ENCODE measurements around the gene CHPF2.

Gene CHPF2

DNA sequence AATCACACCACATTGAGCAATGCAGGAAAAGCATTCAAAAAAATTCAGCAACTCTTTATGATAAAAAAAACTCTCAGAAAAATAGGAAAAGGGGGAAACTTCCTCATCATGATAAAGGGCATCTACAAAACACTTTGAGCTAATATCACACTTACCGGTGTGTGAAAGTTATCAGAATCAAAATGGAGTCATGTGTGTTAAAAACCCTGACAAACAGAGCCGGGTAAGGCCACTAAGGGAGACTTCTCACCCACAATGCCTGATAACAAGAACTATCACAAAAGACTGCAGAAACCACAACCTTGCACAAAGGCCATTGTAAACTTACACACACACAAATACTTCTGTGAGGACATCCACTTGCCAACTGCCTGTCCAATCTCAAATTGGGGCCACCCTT is 51.0 kb downstream of the CHPF2 start:
- H3K27ac ChIP-seq: no peak overlapping the region
- TF ChIP-seq, protein P1, sequence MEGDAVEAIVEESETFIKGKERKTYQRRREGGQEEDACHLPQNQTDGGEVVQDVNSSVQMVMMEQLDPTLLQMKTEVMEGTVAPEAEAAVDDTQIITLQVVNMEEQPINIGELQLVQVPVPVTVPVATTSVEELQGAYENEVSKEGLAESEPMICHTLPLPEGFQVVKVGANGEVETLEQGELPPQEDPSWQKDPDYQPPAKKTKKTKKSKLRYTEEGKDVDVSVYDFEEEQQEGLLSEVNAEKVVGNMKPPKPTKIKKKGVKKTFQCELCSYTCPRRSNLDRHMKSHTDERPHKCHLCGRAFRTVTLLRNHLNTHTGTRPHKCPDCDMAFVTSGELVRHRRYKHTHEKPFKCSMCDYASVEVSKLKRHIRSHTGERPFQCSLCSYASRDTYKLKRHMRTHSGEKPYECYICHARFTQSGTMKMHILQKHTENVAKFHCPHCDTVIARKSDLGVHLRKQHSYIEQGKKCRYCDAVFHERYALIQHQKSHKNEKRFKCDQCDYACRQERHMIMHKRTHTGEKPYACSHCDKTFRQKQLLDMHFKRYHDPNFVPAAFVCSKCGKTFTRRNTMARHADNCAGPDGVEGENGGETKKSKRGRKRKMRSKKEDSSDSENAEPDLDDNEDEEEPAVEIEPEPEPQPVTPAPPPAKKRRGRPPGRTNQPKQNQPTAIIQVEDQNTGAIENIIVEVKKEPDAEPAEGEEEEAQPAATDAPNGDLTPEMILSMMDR (IDR thresholded peaks at IDR 0.05): no peak
- no peak for TF ChIP-seq ZFX (IDR thresholded peaks at IDR 0.05; ENCODE audit: borderline replicate concordance)

DNA sequence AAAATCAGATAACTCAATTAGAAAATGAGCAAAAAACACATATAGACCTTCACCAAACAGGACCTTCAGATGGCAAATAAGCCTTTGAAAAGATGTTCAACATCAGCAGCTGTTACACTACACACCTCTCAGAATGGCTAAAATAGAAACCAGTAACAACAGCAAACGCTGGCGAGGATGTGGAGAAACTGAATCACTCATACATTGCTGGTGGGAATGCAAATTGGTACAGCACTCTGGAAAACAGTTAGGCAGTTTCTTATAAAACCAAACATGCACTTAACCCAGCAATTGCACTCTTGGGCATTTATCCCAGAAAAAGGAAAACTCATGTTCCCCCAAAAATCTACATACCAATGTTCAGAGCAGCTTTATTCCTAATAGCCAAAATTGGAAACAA is 53.9 kb downstream of the CHPF2 start:
- no peak for TF ChIP-seq ZFX (IDR thresholded peaks at IDR 0.05; ENCODE audit: borderline replicate concordance)
- TF ChIP-seq, protein P1 (IDR thresholded peaks at IDR 0.05): no peak
- no peak overlapping the region for H3K27ac ChIP-seq

Data from 22Rv1 (cell line).